GM18499 (cell line): ENCODE data around the gene PADI6.
"Not testable (repeated sequence)": the region's sequence is repeated elsewhere in the genome, so short reads cannot be mapped to it uniquely, and the experiment has no call there.

Experiments
- ATAC-seq: cut with Tn5 transposase; IDR thresholded peaks from one replicate; pipeline ENCODE4 v1.9.1; 2021; ENCODE audit warnings: moderate number of reproducible peaks; ENCODE audit not compliant: insufficient read depth, unreplicated experiment

Gene PADI6

GRCh38 chr1:17371896-17372295 is at the start of gene PADI6:
PADI6 (plus strand) TSS chr1:17372196; CDS start chr1:17372246, 50 bp downstream.
- ATAC-seq: no peak

DNA sequence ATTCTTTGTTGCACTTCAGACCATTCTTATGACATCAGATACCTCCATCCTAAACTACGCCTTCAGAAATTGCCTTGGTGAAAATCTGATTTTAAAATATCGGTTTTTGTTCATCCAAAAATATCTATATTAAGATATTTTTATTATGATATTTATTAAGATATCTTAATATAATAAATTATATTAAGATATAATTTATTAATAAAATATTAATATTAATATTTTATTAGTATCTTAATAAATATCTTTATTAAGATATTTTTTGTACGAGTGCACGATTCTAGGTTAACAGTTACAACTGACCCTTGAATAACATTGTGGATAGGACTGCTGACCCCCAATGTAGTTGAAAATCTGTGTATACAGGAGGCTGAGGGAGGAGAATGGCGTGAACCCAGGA is 43.1 kb upstream of the PADI6 start:
- no peak for ATAC-seq

- ATAC-seq: no peak
Observed at GRCh38 chr1:17329610-17330009, 42.4 kb upstream of the PADI6 start.

GRCh38 chr1:17330856-17331255 is 41.1 kb upstream of the PADI6 start:
- no peak for ATAC-seq

DNA sequence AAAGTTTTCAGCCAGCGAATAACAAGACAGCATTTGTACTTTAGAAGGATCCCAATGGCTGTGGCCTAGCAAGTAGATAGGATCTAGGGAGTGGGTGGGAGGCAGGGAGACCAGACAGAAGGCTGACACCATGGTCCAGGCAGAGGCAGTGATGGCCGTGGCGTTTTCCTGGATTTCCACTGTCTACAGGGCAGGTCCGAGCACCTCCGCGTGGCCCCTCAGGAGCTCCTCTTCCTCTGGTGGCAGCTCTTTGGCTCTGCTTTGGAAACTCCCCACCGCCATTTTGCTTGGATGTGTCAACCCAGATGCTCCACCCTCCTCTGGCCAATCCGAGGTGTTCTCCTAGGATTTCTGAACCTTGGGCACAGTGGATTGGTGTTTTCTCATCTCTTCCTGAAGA is 38.9 kb upstream of the PADI6 start:
- ATAC-seq: no peak

DNA sequence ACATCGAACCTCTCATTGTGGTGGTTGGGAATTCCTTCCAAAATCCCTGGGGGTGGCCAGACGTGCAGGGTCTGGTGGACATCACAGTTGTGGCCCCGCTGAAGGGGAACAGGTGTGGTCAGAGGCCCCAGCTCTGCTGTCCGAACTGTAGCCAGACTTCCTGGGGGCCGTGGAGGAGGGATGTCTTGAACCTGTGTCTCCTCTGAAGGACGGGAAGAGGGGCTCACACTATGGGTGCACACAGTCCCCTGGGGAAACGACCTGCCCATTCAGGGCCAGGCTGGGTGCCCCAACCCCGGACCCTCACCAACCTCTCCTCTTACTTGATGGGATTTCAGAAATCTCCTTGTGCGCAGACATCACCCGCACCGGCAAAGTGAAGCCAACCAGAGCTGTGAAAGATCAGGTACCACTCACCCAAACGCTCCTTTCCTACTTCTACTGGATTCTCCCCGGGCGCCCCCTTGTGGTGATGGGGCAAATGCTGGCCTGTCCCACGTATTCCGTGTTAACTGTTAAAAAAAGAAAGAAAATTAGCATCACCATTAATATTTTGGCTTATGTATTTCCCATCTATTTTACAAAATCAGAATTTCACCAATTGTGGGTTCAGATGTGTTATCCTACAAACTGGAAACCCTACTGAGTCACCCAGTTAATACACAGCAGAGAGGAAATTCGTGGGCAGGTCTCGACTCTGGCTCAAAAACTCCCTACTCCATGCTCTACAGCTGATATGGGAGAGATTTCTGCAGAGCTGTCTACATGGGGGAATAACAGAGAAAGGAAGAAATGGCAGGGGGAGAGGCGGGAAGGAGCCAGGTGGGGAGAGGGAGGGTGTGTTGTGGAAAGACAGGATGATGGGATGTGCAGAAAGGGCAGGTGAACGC is 35.9 kb upstream of the PADI6 start:
- ATAC-seq: no peak

- ATAC-seq: no peak
Observed at GRCh38 chr1:17338706-17339493, 33.1 kb upstream of the PADI6 start.

DNA sequence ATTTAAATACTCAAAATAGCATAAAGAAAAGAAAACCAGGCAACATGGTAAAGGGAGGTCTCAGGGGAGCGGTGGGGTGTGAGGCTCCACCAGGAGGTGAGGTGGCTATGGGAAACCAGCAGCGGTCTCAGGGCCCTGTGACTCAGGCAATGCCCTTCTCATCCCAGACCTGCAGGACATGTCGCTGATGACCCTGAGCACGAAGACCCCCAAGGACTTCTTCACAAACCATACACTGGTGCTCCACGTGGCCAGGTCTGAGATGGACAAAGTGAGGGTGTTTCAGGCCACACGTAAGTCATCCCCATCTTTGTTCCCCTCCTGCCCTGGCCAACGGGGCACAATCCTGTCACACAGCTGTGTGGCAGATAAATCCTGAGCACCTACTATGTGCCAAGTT is 32.5 kb upstream of the PADI6 start:
- no peak for ATAC-seq

DNA sequence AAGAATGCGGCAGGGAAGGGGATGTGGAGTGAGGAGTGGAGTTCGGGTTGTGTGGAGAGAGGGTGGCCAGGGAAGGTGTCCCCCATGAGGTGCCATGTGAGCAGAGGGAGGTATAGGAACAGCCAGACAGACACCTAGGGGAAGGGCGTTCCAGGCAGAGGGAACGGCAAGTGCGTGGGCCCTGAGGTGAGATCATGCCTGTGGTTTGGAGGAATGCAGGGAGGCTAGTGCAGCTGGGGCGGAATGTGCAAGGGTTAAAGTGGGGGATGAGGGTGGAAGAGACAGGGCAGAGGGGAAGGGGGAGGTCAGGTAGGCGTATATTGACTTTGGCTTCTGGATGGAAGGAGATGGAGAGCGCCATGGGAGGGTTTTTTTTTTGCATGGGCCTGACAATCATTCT is 31.6 kb upstream of the PADI6 start:
- no peak for ATAC-seq

DNA sequence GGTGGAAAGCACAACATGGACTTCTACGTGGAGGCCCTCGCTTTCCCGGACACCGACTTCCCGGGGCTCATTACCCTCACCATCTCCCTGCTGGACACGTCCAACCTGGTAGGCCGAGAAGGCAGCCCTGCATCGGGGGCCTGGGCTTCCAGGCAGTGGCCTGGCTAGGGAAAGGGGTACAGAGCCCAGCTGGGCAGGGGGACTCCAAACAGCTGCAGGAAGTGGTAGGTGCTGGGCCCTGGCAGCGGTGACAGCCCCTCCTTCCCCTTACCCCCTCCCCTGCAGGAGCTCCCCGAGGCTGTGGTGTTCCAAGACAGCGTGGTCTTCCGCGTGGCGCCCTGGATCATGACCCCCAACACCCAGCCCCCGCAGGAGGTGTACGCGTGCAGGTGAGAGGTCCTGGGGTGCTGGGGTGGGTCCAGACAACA is 30.0 kb upstream of the PADI6 start:
- ATAC-seq: no peak

- not testable (repeated sequence) for ATAC-seq
Observed at GRCh38 chr1:17345506-17345905, 26.5 kb upstream of the PADI6 start.

DNA sequence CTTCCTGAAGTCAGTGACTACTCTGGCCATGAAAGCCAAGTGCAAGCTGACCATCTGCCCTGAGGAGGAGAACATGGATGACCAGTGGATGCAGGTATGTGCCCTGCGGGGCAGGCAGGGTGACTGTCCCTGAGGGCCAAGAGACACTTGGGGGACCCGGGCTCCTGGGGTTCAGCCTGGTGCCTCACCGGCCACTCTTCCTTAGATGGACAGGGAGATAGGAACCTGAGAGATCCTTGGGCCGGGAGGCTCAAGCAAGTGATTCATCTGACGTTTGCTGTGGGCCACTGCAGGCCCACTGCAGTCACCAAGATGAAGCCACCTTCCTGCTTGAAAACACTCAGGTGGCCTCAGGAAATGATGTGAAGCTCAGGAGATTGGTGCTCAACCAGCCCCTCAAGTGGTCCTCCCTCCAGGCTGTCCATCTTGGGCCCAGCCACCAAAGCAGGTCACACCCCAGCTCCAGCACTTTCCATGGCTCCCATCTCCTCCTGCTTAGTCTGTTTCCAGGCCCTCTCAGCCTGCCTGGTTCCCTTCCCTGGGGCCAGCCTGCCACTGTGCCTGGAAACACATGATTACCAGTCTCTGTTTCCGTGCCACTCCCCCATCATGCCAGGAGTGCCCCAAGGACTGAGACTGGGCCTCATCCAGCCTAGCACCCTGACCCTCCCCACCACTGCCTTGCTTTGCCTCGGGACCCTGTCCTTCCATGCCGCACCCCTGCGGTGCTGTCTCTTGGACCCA is 25.8 kb upstream of the PADI6 start:
- ATAC-seq: no peak

GRCh38 chr1:17347769-17348592 is 24.0 kb upstream of the PADI6 start:
- ATAC-seq: no peak

- no peak for ATAC-seq
Observed at GRCh38 chr1:17348593-17349234, 23.3 kb upstream of the PADI6 start.

GRCh38 chr1:17350083-17350482 is 21.9 kb upstream of the PADI6 start:
- ATAC-seq: no peak

DNA sequence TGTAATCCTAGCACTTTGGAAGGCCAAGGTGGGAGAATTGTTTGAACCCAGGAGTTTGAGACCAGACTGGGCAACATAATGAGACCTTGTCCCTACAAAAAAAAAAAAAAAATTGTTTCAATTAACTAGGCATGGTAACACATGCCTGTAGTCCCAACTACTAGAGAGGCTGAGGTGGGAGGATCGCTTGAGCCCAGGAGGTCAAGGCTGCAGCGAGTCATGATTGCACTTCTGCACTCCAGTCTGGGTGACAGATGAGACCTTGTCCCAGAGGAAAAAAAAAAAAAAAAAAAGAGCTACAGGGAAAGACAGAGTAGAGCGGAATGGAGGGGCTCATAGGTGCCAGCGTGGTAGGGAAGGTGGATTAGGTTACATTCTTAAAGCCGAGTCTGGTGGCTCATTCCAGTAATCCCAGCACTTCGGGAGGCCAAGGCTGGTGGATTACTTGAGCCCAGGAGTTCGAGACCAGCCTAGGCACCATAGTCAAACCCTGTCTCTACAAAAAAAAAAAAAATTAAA is 21.0 kb upstream of the PADI6 start:
- ATAC-seq: no peak

DNA sequence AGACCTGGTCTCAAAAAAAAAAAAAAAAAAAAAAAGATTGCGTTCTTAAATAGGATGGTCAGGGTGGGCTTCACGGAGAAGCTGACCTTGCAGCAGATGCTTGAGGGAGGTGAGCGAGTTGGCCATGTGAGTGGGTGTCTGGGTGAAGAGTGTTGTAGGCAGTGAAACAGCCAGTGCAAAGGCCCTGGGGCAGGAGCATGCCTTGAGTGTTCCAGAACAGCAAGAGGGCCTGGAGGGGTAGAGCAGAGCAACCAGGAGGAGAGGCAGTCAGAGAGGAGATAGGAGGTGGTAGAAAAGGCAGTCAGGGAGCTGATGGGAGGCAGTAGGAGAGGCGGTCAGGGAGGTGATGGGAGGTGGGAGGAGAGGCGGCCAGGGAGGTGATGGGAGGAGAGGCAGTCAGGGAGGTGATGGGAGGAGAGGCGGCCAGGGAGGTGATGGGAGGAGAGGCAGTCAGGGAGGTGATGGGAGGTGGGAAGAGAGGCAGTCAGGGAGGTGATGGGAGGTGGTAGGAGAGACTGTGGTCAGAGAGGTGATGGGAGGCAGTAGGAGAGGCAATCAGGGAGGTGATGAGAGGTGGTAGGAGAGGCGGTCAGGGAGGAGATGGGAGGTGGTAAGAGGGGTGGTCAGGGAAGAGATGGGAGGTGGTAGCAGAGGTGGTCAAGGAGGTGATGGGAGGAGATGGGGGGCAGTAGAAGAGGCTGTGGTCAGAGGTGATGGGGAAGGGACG is 20.2 kb upstream of the PADI6 start:
- ATAC-seq: no peak

DNA sequence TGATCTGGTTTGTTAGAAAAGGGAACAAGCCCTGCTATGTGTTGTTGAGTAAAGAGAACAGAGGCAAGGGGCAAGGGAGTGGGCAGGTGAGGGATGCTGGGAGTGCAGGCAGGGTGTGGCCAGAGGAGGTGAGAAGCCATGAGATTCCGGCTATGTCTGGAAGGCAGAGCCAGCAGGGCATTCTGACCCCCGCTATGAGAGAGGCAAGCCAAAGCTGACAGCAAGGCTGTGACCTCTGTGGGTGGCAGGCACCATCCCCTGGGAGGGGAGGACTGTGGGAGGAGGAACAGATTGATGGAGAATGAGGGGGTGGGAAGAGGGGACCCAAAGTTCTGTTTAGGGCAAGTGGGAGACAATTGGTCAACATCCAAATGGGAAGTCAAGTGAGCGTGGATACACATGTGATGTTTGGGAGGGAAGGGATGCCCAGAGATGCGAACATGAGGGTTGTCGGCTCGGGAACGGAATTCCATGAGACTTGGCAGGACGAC is 19.5 kb upstream of the PADI6 start:
- no peak for ATAC-seq
